HepG2 (cell line): Measurements from ENCODE around the gene FTCD. TPM values are rescaled to one million over a fixed set of nuclear protein-coding genes. Genes with fewer than 3 reads are reported as not detected.

Source experiments
- ATAC-seq: fragments of 200-7000 bp; cut with Tn5 transposase; 3 replicates; pipeline ENCODE4 v1.9.1; 2020; ENCODE audit warnings: mild to moderate bottlenecking, moderate library complexity
- BruUV-seq: library from RNA; stranded (reverse); fragments of 400-500 nt; replicated peaks from 2 replicates; lab custom pipeline; 2021; lab: Mats Ljungman, UMichigan
- CTCF ChIA-PET: fragments of 300-600 bp; formaldehyde crosslinking; extraction: SDS; loops from one replicate; lab custom pipeline; 2021; ENCODE audit warnings: low total read pairs, inconsistent platforms, low intra/inter-chr PET ratio; lab: Yijun Ruan, JAX
- POLR2A ChIA-PET: fragments of 350-600 bp; sonication (Branson Sonifier 250); formaldehyde crosslinking; loops from one replicate; lab custom pipeline; 2020; ENCODE audit warnings: antibody characterized with exemption, inconsistent platforms; lab: Yijun Ruan, JAX
- DNase-seq: peaks from one replicate; pipeline ENCODE4 v3.0.0-alpha.2; 2015; ENCODE audit warnings: low spot score
- FAIRE-seq: peaks from 3 replicates; lab custom pipeline; 2011; peaks lifted over from hg19 to GRCh38; lab: Jason Lieb, UNC
- H2AFZ ChIP-seq: one replicate; pipeline ENCODE4 v1.6.1; 2011; ENCODE audit warnings: low read length, inconsistent platforms
- H3K27ac ChIP-seq: fragments of 300-600 bp; 3 replicates; pipeline ENCODE4 v1.8.0; 2011; ENCODE audit warnings: mixed run types, mild to moderate bottlenecking, mixed read lengths, low read length, inconsistent platforms; ENCODE audit not compliant: insufficient read depth; ENCODE audit errors: extremely low read length
- H3K27me3 ChIP-seq, 2 experiments: fragments of 200-600 bp in 1 of 2; 2 replicates in 1 of 2; 3 replicates in 1 of 2; pipeline versions ENCODE4 v1.6.0 to v1.8.0; 2011; ENCODE audit warnings: low read length in 2 of 2, mild to moderate bottlenecking in 2 of 2, moderate library complexity in 2 of 2, inconsistent platforms in 1 of 2; ENCODE audit not compliant: insufficient read depth in 2 of 2, control insufficient read depth in 1 of 2
- H3K36me3 ChIP-seq, 2 experiments: fragments of 200-600 bp in 1 of 2; replicated peaks in 1 of 2; 2 replicates in 1 of 2; 3 replicates in 1 of 2; pipeline versions ENCODE4 v1.5.1 to v1.8.0; 2011; ENCODE audit warnings: low read length in 2 of 2, inconsistent platforms in 1 of 2; ENCODE audit not compliant: insufficient read depth in 2 of 2, control insufficient read depth in 1 of 2
- H3K4me1 ChIP-seq: 2 replicates; pipeline ENCODE4 v1.5.1; 2012; ENCODE audit warnings: low read length, inconsistent platforms; ENCODE audit not compliant: insufficient read depth
- H3K4me2 ChIP-seq: 2 replicates; pipeline ENCODE4 v1.6.0; 2011; ENCODE audit warnings: low read depth, low read length, inconsistent platforms
- H3K4me3 ChIP-seq, 3 experiments: fragments of 200-600 bp in 1 of 3; sonication (generic), shearing (Covaris generic) in 1 of 3; replicated peaks in 1 of 3; 2 replicates each; pipeline ENCODE4 v1.5.1; 2011 to 2016; ENCODE audit warnings: low read length in 3 of 3, inconsistent platforms in 2 of 3, low read depth in 2 of 3, mild to moderate bottlenecking in 2 of 3, control low read depth in 1 of 3, mixed read lengths in 1 of 3; ENCODE audit not compliant: insufficient read depth in 1 of 3
- H3K79me2 ChIP-seq: one replicate; pipeline ENCODE4 v1.6.1; 2011; ENCODE audit warnings: low read length, inconsistent platforms; ENCODE audit not compliant: insufficient read depth
- H3K9ac ChIP-seq: 2 replicates; pipeline ENCODE4 v1.6.0; 2011; ENCODE audit warnings: mild to moderate bottlenecking, low read depth, low read length, inconsistent platforms; ENCODE audit not compliant: insufficient read depth
- H3K9me3 ChIP-seq: 2 replicates; pipeline ENCODE4 v1.5.1; 2012; ENCODE audit warnings: mild to moderate bottlenecking, low read length
- H4K20me1 ChIP-seq: 2 replicates; pipeline ENCODE4 v1.6.0; 2011; ENCODE audit warnings: inconsistent platforms, mild to moderate bottlenecking, low read length, moderate library complexity; ENCODE audit not compliant: insufficient read depth
- EEA1 ChIP-seq: sonication (generic); formaldehyde crosslinking; IDR thresholded peaks from 2 replicates; pipeline ENCODE4 v1.5.1; 2020; ENCODE audit warnings: mild to moderate bottlenecking, missing genetic modification reagents, borderline replicate concordance
- EHMT2 ChIP-seq: fragments of 200-600 bp; sonication (generic); IDR thresholded peaks from 2 replicates; pipeline ENCODE4 v1.7.0; 2017; ENCODE audit warnings: antibody characterized with exemption, low read depth, low read length, borderline replicate concordance
- FOXM1 ChIP-seq: sonication (generic); formaldehyde crosslinking; IDR thresholded peaks from 2 replicates; pipeline ENCODE4 v1.5.0; 2020; ENCODE audit warnings: missing genetic modification reagents
- SMAD1 ChIP-seq: sonication (generic); formaldehyde crosslinking; IDR thresholded peaks from 2 replicates; pipeline ENCODE4 v1.4.0; 2020; ENCODE audit warnings: missing genetic modification reagents, low read depth, mild to moderate bottlenecking, borderline replicate concordance
- SP1 ChIP-seq, 2 experiments: fragments of 450-650 bp in 1 of 2; sonication (generic) in 1 of 2; formaldehyde crosslinking in 1 of 2; IDR thresholded peaks; 2 replicates each; pipeline versions ENCODE4 v1.4.0 to v1.6.1; 2016 to 2020; ENCODE audit warnings: missing genetic modification reagents in 1 of 2
- TCF12 ChIP-seq, 2 experiments: fragments of 450-650 bp in 1 of 2; sonication (generic) in 1 of 2; formaldehyde crosslinking in 1 of 2; IDR thresholded peaks; 2 replicates each; pipeline versions ENCODE4 v1.6.1 to v1.8.0; 2017 to 2022; ENCODE audit warnings: antibody characterized with exemption in 1 of 2, mild to moderate bottlenecking in 1 of 2, missing genetic modification reagents in 1 of 2, moderate library complexity in 1 of 2
- WIZ ChIP-seq: sonication (generic); formaldehyde crosslinking; IDR thresholded peaks from 2 replicates; pipeline ENCODE4 v1.5.1; 2020; ENCODE audit warnings: mild to moderate bottlenecking, missing genetic modification reagents
- ZNF138 ChIP-seq: sonication (generic); formaldehyde crosslinking; IDR thresholded peaks from 2 replicates; pipeline ENCODE4 v1.5.0; 2020; ENCODE audit warnings: mild to moderate bottlenecking, low read depth, missing genetic modification reagents
- ZNF510 ChIP-seq: sonication (generic); formaldehyde crosslinking; IDR thresholded peaks from 2 replicates; pipeline ENCODE4 v1.4.0; 2020; ENCODE audit warnings: low read depth, mild to moderate bottlenecking, missing genetic modification reagents
- ZNF746 ChIP-seq: sonication (generic); formaldehyde crosslinking; IDR thresholded peaks from 2 replicates; pipeline ENCODE4 v1.8.0; 2022; ENCODE audit warnings: mild to moderate bottlenecking, missing genetic modification reagents
- WGBS: methylation state at CpG from one replicate; pipeline ENCODE4 v1.1.6; 2017; ENCODE audit warnings: low lambda C conversion rate; 5-methylcytosine and 5-hydroxymethylcytosine counted together
- in situ Hi-C: cut with HindIII; loops from 2 replicates; pipeline ENCODE4 v1.10.0; 2017; ENCODE audit warnings: low pct_unique_long_range_greater_than_20kb; ENCODE audit not compliant: extremely low pct_ligation_motif_present
- intact Hi-C: fragments of 100-400 bp; cut with micrococcal nuclease; formaldehyde crosslinking; loops from one replicate; pipeline ENCODE4 v1.10.0; 2022; ENCODE audit not compliant: unreplicated experiment
- polyA plus RNA-seq, 8 experiments: library from polyadenylated mRNA; depleted of rRNA in 3 of 8; stranded (reverse) in 7 of 8; unstranded in 1 of 8; fragments of >200 nt; fragmentation: Illumina TruSeq in 4 of 8; extraction: Trizol in 4 of 8; gene quantifications; 2 replicates each; pipeline versions ENCODE4 v1.2.1 to v1.2.3, GENCODE V29; 2011 to 2016; ENCODE audit warnings: low read depth in 4 of 8, missing spikeins in 1 of 8, mixed read lengths in 1 of 8; ENCODE audit not compliant: insufficient read depth in 1 of 8
- total RNA-seq, 5 experiments: library from RNA; depleted of rRNA; stranded (reverse); fragments of >200 nt; fragmentation: Illumina TruSeq; extraction: Trizol; gene quantifications; 2 replicates each; pipeline ENCODE4 v1.2.3, GENCODE V29; 2016; ENCODE audit warnings: low read depth in 1 of 5
- TF ChIP-seq, protein P1 (sequence below): sonication (generic); formaldehyde crosslinking; IDR thresholded peaks from 2 replicates; pipeline ENCODE4 v1.5.0; 2020; ENCODE audit warnings: mild to moderate bottlenecking, missing genetic modification reagents, borderline replicate concordance

FTCD gene
- total and polyA plus RNA-seq, 2 of the 13 experiments (the other 11 are each of a cell fraction or from before 2014, with no cell fraction given) = 75.7 to 105 TPM

DNA sequence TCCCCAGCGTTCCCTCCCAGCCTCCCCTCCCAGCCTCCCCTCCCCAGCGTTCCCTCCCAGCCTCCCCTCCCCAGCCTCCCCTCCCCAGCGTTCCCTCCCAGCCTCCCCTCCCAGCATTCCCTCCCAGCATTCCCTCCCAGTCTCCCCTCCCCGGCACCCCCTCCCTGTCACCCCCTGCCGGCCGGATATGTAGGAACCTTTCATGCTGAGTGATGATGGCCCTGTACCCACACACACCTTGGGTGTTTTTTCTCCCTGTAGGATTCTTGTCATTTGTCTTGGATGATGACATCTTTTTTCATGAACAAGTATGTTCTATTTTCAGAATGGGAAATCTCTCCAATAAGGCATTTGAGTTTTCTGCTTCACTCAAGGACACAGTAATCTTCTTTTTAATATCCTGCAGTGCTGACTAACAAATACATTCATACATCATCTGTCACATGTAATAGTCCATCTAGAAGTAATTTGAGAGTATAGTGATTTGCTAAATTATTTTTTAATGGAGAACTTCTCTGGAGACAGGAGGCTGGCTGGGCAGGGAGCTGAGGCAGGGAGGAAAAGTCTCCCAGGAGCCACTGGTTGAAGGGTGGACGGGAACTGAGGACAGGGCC lies 19.5 kb downstream of the FTCD start:
- CTCF ChIA-PET = no interaction called here
- TF ChIP-seq ZNF138 (no peak), EEA1 (CRISPR knock-in tag) (no peak), WIZ (CRISPR knock-in tag) (no peak), ZNF746 (no peak), ZNF510 (CRISPR knock-in tag) (no peak), TCF12 (IDR thresholded peaks at IDR 0.05) (no peak), TCF12 (CRISPR knock-in tag; IDR thresholded peaks at IDR 0.05) (no peak), SP1 (IDR thresholded peaks at IDR 0.05) (no peak), SP1 (CRISPR knock-in tag; IDR thresholded peaks at IDR 0.05) (no peak), SMAD1 (CRISPR knock-in tag) (no peak), EHMT2 (no peak), FOXM1 (CRISPR knock-in tag) (no peak)
- TF ChIP-seq, protein P1, sequence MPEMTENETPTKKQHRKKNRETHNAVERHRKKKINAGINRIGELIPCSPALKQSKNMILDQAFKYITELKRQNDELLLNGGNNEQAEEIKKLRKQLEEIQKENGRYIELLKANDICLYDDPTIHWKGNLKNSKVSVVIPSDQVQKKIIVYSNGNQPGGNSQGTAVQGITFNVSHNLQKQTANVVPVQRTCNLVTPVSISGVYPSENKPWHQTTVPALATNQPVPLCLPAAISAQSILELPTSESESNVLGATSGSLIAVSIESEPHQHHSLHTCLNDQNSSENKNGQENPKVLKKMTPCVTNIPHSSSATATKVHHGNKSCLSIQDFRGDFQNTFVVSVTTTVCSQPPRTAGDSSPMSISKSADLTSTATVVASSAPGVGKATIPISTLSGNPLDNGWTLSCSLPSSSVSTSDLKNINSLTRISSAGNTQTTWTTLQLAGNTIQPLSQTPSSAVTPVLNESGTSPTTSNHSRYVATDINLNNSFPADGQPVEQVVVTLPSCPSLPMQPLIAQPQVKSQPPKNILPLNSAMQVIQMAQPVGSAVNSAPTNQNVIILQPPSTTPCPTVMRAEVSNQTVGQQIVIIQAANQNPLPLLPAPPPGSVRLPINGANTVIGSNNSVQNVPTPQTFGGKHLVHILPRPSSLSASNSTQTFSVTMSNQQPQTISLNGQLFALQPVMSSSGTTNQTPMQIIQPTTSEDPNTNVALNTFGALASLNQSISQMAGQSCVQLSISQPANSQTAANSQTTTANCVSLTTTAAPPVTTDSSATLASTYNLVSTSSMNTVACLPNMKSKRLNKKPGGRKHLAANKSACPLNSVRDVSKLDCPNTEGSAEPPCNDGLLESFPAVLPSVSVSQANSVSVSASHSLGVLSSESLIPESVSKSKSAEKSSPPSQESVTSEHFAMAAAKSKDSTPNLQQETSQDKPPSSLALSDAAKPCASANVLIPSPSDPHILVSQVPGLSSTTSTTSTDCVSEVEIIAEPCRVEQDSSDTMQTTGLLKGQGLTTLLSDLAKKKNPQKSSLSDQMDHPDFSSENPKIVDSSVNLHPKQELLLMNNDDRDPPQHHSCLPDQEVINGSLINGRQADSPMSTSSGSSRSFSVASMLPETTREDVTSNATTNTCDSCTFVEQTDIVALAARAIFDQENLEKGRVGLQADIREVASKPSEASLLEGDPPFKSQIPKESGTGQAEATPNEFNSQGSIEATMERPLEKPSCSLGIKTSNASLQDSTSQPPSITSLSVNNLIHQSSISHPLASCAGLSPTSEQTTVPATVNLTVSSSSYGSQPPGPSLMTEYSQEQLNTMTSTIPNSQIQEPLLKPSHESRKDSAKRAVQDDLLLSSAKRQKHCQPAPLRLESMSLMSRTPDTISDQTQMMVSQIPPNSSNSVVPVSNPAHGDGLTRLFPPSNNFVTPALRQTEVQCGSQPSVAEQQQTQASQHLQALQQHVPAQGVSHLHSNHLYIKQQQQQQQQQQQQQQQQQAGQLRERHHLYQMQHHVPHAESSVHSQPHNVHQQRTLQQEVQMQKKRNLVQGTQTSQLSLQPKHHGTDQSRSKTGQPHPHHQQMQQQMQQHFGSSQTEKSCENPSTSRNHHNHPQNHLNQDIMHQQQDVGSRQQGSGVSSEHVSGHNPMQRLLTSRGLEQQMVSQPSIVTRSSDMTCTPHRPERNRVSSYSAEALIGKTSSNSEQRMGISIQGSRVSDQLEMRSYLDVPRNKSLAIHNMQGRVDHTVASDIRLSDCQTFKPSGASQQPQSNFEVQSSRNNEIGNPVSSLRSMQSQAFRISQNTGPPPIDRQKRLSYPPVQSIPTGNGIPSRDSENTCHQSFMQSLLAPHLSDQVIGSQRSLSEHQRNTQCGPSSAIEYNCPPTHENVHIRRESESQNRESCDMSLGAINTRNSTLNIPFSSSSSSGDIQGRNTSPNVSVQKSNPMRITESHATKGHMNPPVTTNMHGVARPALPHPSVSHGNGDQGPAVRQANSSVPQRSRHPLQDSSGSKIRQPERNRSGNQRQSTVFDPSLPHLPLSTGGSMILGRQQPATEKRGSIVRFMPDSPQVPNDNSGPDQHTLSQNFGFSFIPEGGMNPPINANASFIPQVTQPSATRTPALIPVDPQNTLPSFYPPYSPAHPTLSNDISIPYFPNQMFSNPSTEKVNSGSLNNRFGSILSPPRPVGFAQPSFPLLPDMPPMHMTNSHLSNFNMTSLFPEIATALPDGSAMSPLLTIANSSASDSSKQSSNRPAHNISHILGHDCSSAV (CRISPR knock-in tag) = no peak
- DNase-seq (no peak), FAIRE-seq (no peak), ATAC-seq (no peak)
- no peak overlapping the region for H2AFZ ChIP-seq
- BruUV-seq = no TSS peak
- POLR2A ChIA-PET = no interaction called here
- H3K36me3 ChIP-seq = peaks cover 3 to 4% of the 10 kb centered on the region in 2 experiments; a peak in 3 of 5 replicates
- H3K9ac ChIP-seq = no peak overlapping the region
- H3K4me3 ChIP-seq = no peak overlapping the region
- H4K20me1 ChIP-seq = peaks cover 12% of the 10 kb centered on the region; the same call in 1 of the 2 replicates
- H3K4me2 ChIP-seq = no peak overlapping the region
- 88% methylated on average over 7 of the region's 7 CpGs for WGBS
- H3K4me1 ChIP-seq = no peaks in the 10 kb centered on the region
- intact Hi-C loops = no loop called here
- no peak overlapping the region for H3K27ac ChIP-seq
- in situ Hi-C loops = no loop called here
- H3K79me2 ChIP-seq = no peaks in the 10 kb centered on the region
- no peaks in the 10 kb centered on the region for H3K27me3 ChIP-seq
- H3K9me3 ChIP-seq = no peaks in the 10 kb centered on the region
